Suppressor macrophage treated with lipopolysaccharide for 4 hours (primary cell): Measurements from ENCODE around the gene ACOT7.
"Not testable (repeated sequence)": the region's sequence is repeated elsewhere in the genome, so short reads cannot be mapped to it uniquely, and the experiment has no call there.

Experiments used
- DNase-seq: peaks from one replicate; pipeline ENCODE4 v3.0.0-alpha.2; 2020

ACOT7 gene

GRCh38 chr1:6423321-6423999 lies 29.9 kb upstream of the ACOT7 start:
- DNase-seq, result no peak

DNA sequence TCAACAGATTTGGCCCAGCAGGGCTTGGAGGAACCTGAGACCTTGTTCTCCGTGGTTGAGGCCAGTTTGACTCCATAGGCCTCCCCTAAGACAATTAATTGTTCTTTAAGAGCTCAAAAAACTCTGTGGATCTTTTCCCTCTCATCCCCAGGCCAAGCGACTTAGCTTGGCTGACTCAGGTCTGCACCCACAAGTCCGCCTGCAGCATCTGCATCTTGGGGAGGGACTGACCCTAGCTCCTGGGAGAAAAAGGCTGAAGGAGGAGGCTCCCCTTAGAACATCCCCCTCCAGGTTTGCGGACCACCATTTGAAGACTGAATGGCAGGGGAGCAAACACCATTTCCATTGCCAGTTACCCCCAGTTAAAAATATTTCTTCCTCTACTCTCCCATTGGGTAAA lies 27.7 kb upstream of the ACOT7 start:
- DNase-seq, result no peak

DNA sequence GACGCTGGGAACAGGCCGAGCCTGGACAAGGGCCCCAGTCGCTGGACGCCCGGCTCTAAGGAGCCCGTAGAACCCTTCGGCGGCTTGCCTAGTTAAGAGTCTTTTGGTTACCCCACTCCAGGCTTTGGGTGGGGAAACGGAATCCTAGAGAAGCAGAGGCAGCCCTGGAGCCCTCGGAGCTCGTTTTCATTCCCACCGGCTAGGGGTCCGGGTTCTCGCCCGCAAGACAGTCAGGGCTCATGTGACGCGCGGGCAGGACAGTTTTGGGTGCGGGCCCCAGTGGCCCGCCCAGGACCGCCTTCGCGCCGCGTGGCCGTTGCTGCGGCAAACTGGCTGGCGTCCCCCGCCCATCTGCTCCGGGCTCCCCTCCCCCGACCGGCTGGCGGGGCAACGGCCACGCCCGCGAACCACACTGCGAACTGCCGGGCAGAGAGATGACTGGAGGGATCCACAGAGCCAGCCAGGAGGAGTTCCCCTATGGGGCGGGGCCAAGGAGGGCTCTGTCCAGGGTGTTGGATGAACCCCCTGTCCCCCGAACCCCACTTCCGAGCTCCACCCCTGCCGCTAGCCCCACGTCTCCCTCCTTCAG lies 27.0 kb upstream of the ACOT7 start:
- DNase-seq, result no peak

DNA sequence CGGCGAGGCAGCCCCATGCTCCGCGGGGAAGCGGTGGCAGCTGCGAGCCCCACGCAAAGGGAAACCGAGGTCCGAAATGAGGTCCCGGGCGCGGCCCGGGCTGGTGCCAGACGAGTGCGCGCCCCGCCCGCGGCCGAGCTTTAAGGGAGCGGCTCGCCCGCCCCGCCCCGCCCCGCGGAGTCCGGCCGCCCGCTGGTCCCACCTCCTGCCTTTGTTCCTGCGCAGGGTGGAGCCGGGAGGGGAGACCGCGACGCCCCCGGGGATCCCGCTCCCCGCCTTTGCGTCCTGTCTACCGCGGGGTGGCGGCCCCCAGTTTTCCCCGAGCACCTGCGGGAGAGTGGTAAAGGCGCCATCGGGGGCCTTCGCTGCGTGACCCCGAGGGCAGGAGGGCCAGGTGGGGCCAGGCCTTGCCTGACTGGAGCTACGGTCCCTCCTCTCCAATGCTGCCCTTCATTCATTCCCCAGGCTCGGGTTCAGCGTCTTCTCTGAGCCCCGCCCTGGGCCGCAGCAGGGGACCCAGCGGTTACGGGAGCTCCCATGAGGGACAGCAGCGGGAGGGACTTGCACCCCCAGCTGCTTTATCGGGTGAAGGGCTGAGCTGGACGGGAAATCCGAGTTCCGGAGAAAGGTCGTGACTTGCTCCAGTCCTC lies 26.4 kb upstream of the ACOT7 start, which contains the start of gene HES2:
TSS of gene HES2 (minus strand) at position 116 of the 650 bp plus-strand sequence. CDS start at position 17, 99 bp downstream.
- no peak for DNase-seq

DNA sequence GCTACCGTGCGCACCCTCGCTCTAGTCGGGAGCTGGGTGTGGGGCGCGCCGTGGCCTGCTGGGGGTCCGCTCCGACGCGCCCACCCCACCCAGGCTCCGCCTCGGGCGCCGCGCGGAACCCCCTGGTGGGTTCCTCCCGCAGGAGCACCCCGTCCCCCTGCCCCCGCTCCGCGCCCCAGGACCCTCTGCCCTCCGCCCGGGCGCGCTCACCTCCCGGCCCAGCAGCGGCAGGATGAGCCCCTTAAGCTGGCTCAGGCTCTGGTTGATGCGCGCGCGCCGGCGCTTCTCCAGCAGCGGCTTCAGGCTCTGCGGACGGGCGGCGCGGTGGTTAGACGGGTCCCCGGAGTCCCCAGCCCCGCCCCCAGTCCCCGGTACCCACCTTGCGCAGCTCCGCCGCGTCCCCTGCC lies 25.8 kb upstream of the ACOT7 start:
- DNase-seq, result no peak

DNA sequence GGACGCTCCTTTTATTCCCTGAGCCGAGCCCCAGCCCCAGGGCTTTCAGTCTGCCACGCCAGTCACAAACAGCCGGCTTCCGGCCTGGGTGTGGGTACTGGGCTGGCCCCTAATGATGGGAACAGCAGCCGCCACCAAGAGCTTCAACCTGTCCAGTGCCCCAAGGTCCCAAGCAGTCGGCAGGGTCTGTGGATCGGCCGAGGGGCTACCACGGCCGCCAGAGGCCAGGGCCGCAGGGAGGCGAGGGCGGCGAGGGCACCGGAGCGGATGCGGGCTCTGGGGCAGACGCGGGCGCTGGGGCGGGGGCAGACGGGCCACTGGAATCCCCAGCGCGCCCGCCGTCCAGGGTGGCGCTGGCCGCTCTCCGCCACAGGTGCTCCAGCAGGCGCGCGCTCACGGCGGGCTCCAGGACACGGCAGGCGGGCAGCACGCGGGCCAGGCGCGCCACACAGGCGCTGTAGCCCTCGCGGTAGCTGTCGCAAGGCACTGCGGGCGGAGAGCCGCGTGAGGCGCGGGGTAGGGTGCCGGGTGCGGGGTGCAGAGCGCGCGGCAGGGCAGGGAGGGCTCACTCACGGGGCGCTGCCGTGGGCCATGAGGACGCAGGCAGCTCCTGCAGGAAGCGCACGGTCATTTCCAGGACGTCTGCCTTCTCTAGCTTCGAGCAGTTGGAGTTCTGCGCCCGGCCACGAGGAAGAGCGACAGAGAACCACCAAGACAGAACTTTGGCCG lies 25.3 kb upstream of the ACOT7 start:
- no peak for DNase-seq

DNA sequence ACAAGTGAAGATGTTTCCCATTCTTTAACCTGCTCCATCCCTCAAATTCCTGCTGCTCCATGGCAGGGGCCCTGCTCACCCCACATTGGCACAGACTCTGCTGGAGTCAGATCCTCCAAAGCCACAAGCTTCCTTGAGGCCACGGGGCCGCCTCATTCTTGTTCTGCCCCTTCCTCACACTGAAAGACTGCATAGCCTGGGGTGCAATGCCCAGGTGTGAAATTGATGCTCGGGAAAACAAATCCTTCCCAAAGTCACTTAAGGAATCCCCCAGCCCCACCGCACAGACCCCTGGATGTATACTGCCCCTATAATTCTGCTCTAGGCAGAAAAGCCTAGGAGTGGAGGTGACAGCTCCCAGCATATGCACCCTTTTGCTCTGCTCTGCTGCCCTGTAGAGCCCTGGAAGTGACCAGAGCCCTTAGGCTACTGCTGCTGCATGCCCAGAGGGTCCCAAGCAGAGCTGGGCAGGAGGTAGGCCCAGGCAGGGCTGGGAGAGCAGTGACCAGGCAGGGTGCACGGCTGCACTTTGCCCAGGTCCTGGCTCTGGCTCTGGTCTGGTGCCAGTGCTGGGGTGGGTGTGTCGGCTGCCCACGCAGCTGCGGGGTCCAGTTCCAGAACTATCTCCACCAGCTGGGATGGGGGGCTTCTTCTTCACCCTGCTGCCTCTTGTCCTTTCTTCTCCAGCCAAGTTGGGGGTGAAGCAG lies 24.5 kb upstream of the ACOT7 start:
- no peak for DNase-seq

DNA sequence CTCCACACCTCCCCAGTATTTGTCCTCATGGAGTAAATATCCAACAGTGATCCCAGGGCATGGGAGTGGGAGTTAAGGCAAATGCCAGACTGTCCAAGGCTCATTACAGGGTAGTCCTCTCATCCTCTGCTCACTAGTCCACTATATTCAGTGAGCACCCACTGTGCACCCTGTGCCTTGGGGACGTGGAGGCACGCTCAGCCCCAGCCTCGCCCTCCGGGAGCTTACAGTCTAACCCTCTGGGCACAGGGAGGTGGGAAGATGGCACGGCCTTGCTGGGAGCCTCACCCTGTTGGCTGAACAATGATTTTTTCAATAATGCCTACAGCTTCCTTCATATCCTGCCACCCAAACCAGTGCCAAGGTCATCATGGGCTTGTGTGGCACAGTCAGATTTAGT lies 23.3 kb upstream of the ACOT7 start:
- DNase-seq, result no peak

DNA sequence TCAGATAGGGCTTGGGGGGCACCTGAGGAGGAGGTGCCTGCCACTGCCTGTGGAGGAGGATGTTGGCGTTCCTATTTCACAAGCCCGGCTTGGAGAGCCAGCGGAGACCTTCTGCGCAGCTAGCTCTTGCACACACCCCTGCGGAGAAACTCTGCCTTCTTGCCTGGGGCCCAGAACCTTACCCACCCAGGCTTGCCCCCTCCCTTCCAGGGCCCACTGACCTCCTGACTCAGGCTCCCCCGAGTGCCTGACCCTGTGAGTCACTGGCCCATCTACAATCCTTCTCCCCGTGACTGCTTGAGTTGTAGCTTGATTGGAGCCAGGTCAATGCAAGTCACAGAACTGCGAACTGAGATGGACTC lies 22.7 kb upstream of the ACOT7 start:
- no peak for DNase-seq

DNA sequence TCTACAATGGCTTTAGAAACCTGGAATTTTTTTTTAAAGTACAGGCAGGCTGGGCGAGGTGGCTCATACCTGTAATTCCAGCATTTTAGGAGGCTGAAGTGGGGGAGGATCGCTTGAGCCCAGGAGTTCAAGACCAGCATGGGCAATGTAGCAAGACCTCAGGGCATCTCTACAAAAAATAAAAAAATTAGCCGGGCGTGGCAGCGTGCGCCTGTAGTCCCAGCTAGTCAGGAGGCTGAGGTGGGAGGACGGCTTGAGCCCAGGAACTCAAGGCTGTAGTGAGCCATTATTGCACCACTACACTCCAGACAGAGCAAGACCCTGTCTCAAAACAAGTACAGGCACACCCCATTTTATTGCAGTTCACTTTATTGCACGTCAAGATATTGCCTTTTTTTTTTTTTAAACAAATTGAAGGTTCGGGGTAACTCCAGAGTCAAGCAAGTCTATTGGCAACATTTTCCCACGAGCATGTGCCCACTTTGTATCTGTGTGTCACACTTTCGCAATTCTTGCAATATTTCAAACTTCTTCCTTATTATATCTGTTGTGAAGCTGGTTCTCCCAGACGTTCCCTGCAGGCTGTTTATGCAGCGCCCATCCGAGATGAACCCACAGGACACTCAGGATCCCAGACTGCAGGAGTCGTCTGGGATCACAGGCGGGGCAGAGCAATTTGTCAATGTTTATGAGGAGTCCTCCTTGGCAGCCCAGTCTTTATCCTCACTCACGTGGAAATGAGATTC lies 21.5 kb upstream of the ACOT7 start:
- peak; percentile 66 for DNase-seq

DNA sequence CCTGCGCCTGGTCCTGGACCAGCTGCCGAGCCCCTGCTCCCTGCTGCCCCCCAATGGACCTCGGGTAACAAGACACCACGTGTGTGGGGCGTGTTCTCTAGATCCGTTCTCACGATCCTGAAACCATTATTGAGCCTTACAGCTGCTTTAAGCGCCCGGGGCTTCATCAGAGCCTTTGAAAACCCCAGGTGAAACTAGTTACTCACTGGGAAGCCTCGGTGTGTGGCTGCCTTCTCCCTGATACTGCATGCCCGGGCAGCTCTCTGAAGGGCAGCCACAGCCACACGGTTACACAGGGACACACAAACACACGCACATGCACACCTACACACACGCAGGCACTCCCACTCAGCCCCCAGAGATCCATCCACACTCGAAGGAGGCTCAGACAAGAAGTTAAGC lies 20.9 kb upstream of the ACOT7 start:
- DNase-seq, result peak; percentile 26

DNA sequence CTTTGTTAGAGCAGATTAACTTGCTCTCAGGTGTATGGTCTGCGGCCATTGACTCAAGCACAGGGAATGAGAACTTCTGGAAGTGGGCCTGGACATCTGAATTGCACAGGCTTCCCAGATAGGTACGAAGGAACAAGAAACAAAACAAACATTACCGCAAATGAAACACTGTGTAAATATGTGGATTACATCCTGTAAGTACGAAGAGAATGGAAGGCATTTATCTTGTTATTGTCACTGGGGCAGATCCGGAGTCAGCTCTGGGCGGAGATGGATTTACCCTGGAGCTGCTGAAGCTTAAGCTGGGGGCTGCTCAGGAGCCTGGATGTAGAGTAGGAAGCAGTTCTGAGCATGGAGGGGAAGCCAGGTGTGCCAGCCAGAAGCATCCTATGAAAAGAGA lies 19.3 kb upstream of the ACOT7 start:
- no peak for DNase-seq

- no peak for DNase-seq
Observed at GRCh38 chr1:6410248-6410893, 16.8 kb upstream of the ACOT7 start.

GRCh38 chr1:6409733-6410132 lies 16.2 kb upstream of the ACOT7 start:
- DNase-seq, result no peak

DNA sequence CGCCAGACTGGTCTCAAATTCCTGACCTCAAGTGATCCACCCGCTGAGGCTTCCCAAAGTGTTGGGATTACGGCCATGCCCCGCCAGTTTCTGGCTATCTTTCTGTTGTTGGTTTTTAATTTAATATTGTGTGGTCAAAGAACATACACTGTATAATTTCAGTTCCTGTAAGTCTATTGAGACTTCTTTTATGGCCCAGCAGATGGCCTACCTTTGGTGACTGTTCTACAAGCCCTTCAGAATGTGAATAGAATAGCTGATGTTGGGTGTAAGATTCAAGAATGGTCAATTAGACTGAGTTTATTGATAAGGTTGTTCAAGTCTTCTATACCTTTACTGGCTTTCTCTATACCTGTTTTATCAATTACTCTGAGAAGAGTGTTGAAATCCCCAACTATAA lies 15.5 kb upstream of the ACOT7 start:
- no peak for DNase-seq

GRCh38 chr1:6408023-6408422 lies 14.5 kb upstream of the ACOT7 start:
- DNase-seq, result no peak

GRCh38 chr1:6401673-6402072 lies 8.1 kb upstream of the ACOT7 start:
- peak; percentile 77 for DNase-seq

GRCh38 chr1:6399294-6399693 lies 5.7 kb upstream of the ACOT7 start:
- no peak for DNase-seq

DNA sequence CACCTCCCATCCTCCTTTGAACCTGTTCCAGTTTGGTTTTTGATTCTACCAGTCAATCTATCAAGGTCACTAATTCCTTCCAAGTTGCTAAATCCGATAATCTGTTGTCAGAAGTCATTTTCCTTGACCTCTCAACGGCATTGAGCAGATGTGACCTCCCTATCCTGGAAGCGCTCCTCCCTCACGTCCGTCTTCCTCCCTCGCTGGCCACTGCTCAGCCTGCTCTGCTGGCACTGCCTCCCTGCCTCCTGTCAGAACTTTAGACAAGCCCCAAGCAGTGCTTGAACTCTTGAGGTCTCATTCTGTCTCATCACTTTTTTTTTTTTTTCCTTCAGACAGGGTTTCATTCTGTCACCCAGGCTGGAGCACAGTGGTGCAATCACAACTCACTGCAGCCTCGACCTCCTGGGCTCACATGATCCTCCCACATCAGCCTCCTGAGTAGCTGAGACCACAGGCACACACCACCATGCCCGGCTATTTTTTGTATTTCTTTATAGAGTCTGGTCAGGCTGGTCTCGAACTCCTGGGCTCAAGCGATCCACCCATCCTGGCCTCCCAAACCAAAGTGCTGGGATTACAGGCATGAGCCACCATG lies 4.4 kb upstream of the ACOT7 start:
- DNase-seq, result no peak

GRCh38 chr1:6396998-6397397 lies 3.4 kb upstream of the ACOT7 start:
- no peak for DNase-seq

GRCh38 chr1:6395781-6396244 lies 2.2 kb upstream of the ACOT7 start:
- not testable (repeated sequence) for DNase-seq
